AG09319 (cell line): ENCODE data around the gene CNDP1.

ENCODE experiments used
- DNase-seq: peaks from one replicate; pipeline ENCODE4 v3.0.0-alpha.2; 2010; ENCODE audit warnings: low read depth; ENCODE audit errors: extremely low read depth
- CTCF ChIP-seq: IDR thresholded peaks from 2 replicates; pipeline ENCODE4 v1.5.1; 2011; ENCODE audit warnings: low read depth, mild to moderate bottlenecking, inconsistent platforms, low read length, moderate library complexity

The CNDP1 gene

GRCh38 chr18:74579496-74580065, 45.3 kb downstream of the CNDP1 start:
- DNase-seq, result no peak
- TF ChIP-seq CTCF, result no peak

GRCh38 chr18:74582642-74583041, 48.3 kb downstream of the CNDP1 start:
- no peak for TF ChIP-seq CTCF
- no peak for DNase-seq

- TF ChIP-seq CTCF, result no peak
- DNase-seq, result no peak
These were observed 53.1 kb downstream of the CNDP1 start for GRCh38 chr18:74587441-74587840.

GRCh38 chr18:74589021-74589420, 54.7 kb downstream of the CNDP1 start:
- no peak for DNase-seq
- TF ChIP-seq CTCF, result no peak

- no peak for DNase-seq
- no peak for TF ChIP-seq CTCF
These were observed 55.5 kb downstream of the CNDP1 start for GRCh38 chr18:74589811-74590210.

GRCh38 chr18:74590671-74591070, 56.4 kb downstream of the CNDP1 start:
- TF ChIP-seq CTCF, result no peak
- DNase-seq, result no peak

- no peak for TF ChIP-seq CTCF
- no peak for DNase-seq
These were observed 61.1 kb downstream of the CNDP1 start for GRCh38 chr18:74595431-74595830.
